SJCRH30 (cell line): ENCODE results near the gene ZDHHC18. TPM values are rescaled to one million over a fixed set of nuclear protein-coding genes. Genes with fewer than 3 reads are reported as not detected.
"Not testable (repeated sequence)": the region's sequence is repeated elsewhere in the genome, so short reads cannot be mapped to it uniquely, and the experiment has no call there.

Experiments used
- DNase-seq, 2 experiments: peaks; one replicate each; pipeline ENCODE4 v3.0.0-alpha.2; 2015 to 2020
- H3K27ac ChIP-seq: fragments of 250-450 bp; sonication (Bioruptor Pico); 2 replicates; pipeline ENCODE4 v1.5.1; 2020; ENCODE audit warnings: mild to moderate bottlenecking, moderate library complexity
- H3K27me3 ChIP-seq: fragments of 250-450 bp; sonication (Bioruptor Pico); 2 replicates; pipeline ENCODE4 v1.5.1; 2020; ENCODE audit warnings: mild to moderate bottlenecking, moderate library complexity
- H3K36me3 ChIP-seq: fragments of 250-450 bp; sonication (Bioruptor Pico); 2 replicates; pipeline ENCODE4 v1.5.1; 2020; ENCODE audit warnings: mild to moderate bottlenecking, moderate library complexity
- H3K4me1 ChIP-seq: fragments of 250-450 bp; sonication (Bioruptor Pico); 2 replicates; pipeline ENCODE4 v1.5.1; 2020; ENCODE audit warnings: mild to moderate bottlenecking, moderate library complexity
- H3K4me3 ChIP-seq: fragments of 250-450 bp; sonication (Bioruptor Pico); 2 replicates; pipeline ENCODE4 v1.5.1; 2020; ENCODE audit warnings: mild to moderate bottlenecking, moderate library complexity
- H3K9me3 ChIP-seq: fragments of 250-450 bp; sonication (Bioruptor Pico); replicated peaks from 2 replicates; pipeline ENCODE4 v1.5.1; 2020; ENCODE audit warnings: mild to moderate bottlenecking, moderate library complexity
- total RNA-seq: library from RNA; depleted of rRNA; stranded (reverse); fragments of >200 nt; shearing (Covaris generic); gene quantifications from 2 replicates; pipeline ENCODE4 v1.2.3, GENCODE V29; 2014

Gene ZDHHC18
- total RNA-seq, 1 experiment from 2014 or later = 31.8 TPM

DNA sequence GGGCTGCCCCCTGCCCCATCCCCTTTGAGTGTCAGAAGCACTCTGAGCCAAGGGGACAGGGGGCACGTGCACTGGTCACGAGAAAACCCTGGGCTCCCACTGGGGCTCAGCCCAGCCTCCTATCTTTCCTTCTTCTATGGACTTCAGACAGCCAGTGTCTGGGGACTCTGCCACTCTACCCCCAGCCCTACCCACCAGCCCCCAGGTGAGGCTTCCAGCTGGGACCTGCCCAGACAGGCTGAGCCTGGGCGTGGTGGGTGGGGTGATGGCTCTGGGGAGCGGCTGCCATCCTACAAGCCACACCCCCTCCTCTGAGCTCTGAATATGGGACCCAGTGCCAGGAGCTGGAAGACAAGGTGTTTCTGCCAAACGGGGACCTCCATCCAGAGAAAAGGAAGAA lies 28.4 kb downstream of the ZDHHC18 start:
- Histone ChIP-seq H3K4me3 (no peak overlapping the region), H3K27me3 (no peaks in the 10 kb centered on the region), H3K36me3 (peaks cover 41% of the 10 kb centered on the region), H3K27ac (no peak overlapping the region), H3K4me1 (no peaks in the 10 kb centered on the region), H3K9me3 (no peaks in the 10 kb centered on the region)
- DNase-seq = no peak

DNA sequence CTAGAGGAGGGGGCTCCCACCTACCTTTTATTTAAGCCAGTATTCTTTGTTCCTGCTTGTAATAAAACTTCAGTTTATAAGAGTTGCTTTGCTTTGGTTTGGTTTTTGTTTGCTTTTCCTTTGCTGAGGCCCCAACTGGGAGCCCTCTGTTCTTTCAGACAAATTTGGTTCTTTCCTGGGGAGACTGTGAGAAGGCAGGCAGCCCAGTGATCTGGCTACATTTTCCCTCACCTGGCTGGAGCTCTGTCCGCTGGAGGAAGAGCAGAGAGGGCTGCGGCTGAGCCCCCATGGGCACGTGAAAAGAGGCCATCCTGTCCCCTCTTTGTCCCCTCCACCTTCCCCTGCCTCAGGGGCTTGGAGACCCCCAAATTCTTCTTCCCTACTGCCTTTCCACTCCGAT lies 29.1 kb downstream of the ZDHHC18 start:
- H3K36me3 ChIP-seq = peaks cover 35% of the 10 kb centered on the region
- no peaks in the 10 kb centered on the region for H3K4me1 ChIP-seq
- no peaks in the 10 kb centered on the region for H3K27me3 ChIP-seq
- no peaks in the 10 kb centered on the region for H3K9me3 ChIP-seq
- no peak overlapping the region for H3K27ac ChIP-seq
- DNase-seq = no peak
- no peak overlapping the region for H3K4me3 ChIP-seq

DNA sequence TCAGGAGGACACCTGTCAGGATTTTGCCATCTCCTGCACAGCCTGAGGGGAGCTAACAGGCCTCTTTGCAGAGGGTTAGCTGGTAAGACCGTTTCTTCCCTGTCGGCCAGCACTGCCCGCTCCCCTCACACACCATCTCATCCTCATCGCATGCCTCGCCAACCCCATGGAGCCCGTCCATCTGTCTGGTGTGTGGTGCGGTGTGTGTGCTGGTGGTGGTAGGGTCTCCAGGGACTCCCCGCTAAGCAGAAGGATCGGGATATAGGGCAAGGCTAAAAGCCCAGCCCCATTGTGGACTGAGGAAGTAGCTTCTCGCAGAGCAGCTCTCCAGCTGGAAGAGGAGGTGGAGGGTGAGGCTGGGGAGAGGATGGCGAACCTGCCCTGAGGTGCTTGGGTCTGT lies 29.7 kb downstream of the ZDHHC18 start:
- no peaks in the 10 kb centered on the region for H3K27me3 ChIP-seq
- peaks cover 32% of the 10 kb centered on the region for H3K36me3 ChIP-seq
- no peaks in the 10 kb centered on the region for H3K9me3 ChIP-seq
- H3K4me3 ChIP-seq = no peak overlapping the region
- DNase-seq = no peak
- H3K4me1 ChIP-seq = no peaks in the 10 kb centered on the region
- H3K27ac ChIP-seq = no peak overlapping the region

DNA sequence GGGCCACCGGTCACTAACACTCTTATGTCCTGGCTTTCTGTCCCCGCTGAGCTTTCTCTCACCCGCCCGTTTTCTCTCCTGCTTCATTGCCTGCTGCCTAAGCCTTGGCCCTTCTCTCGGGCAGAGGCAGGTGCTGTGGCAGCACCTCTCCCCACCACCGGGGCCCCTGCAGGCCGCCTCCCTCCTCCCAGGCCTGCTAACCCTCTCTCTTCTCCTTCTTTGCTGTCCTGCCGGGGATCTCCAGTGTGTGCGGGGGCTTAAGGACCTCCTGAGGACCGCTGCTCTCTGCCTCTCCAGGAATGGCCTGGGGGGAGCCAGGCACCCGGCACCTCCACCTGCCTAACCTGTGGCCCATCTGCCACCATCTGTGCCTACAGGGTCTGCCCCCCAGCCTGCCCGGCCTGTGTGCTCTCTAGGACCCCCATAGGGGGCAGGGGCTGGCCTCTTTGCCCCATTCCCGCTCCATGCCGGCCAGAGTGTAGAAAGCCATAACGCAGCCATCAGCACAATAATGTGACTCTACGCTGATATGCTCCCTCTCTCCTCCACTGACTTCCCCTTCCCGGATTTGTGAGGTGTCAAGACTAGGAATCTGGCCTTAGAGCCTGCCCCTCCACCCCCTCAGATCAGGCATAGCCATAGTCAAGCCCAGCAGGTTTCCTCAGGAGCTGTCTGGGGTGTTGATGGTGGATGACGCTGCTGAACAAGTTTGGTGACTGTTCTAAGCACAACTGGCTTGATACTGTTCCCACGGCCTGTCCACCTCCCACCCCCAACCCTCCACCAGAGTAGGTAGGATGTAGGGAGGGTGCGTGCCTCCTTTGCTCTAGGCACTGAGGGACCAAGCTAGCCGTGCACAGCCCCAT lies 30.3 kb downstream of the ZDHHC18 start:
- H3K4me1 ChIP-seq = no peaks in the 10 kb centered on the region
- H3K4me3 ChIP-seq = no peak overlapping the region

DNA sequence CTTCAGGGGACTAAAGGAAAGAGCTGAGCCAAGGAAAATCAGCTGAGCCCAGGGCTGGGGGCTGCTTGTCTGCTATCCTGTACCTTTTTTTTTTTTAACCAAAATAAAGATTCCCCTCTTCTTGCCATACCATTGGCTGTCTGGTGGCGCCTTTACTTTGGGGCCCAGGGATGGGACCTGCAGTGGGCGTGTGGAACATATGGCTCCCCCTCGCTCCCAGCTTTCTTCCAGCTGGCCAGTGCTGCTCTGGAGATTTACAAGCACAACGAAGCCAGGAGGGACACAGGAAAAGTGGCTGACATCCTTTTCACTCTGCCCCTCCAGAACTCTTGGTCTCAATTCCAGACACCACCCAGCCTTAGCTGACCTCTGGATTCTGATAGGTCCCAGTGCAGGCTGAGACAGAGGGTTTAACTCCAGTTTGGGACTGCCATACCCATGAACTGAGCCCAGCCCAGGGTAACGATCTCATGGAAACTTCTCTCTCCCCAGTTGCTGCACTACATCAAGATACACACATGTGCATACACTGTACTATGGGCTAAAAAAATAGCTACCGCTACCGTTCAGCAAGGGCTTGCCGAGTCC lies 31.1 kb downstream of the ZDHHC18 start:
- H3K9me3 ChIP-seq = no peaks in the 10 kb centered on the region
- H3K36me3 ChIP-seq = peaks cover 18% of the 10 kb centered on the region
- no peak overlapping the region for H3K4me3 ChIP-seq
- H3K4me1 ChIP-seq = no peaks in the 10 kb centered on the region
- no peak overlapping the region for H3K27ac ChIP-seq
- no peak for DNase-seq
- H3K27me3 ChIP-seq = no peaks in the 10 kb centered on the region

More for the DNA sequence above, 30.3 kb downstream of the ZDHHC18 start:
- Histone ChIP-seq H3K36me3 (peaks cover 25% of the 10 kb centered on the region), H3K9me3 (no peaks in the 10 kb centered on the region), H3K27me3 (no peaks in the 10 kb centered on the region), H3K27ac (no peak overlapping the region)
- DNase-seq = no peak

DNA sequence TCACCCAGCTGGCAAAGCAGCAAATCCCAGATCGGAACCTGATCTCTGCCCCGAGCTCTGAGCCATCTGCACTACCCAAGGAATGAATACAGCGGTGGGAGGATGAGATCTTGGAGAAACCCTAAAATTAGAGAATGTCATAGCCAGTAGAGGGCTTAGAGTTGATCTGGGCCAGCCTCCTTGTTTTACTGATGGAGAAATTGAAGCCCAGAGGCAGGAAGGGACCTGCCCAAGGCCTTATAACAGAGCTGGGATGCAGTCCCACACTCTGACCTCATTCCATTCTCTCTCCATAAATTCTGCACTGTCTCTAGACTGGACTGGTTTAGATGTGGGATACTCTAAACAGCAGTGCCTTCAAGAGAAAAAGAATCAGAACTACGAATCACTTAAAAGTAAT lies 31.7 kb downstream of the ZDHHC18 start:
- Histone ChIP-seq H3K4me3 (no peak overlapping the region), H3K27ac (no peak overlapping the region), H3K36me3 (peaks cover 14% of the 10 kb centered on the region), H3K9me3 (no peaks in the 10 kb centered on the region), H3K4me1 (no peaks in the 10 kb centered on the region; the same call in 1 of the 2 replicates), H3K27me3 (no peaks in the 10 kb centered on the region)
- DNase-seq = no peak

DNA sequence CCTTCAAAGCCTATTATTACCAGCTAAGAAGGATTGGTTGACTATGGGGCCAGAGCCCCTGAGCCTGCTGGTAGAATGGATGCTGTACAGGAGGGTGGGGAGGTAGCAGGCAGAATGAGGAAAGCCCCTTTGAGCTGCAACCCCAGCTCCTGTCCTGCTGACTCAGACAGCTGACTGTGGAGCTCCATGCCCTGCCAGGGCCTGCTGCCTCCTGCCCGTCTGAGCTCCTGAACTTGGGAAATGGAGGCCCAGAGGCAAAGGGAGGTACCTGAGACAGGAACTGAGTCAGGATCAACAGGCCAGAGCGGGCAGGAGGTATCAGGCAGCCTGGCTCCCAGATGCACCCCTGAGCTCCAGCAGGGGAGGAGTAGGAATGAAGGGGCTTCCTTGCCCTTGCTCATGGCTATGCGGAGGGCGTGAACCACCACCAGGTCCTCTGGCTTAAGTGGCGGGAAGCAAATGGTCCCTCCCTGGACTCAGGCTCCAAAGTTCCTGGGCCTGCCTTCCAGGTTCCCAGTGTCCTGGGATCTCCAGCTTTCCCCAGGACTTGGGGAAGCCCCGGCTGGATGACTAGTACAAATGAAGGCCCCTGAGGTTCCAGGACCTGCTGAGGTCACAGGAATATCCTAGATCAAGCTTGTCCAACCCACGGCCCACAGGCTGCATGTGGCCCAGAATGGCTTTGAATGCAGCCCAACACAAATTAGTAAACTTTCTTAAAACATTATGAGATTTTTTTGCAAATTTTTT lies 32.6 kb downstream of the ZDHHC18 start:
- Histone ChIP-seq H3K27me3 (no peaks in the 10 kb centered on the region), H3K4me1 (no peaks in the 10 kb centered on the region; the same call in 1 of the 2 replicates)

DNA sequence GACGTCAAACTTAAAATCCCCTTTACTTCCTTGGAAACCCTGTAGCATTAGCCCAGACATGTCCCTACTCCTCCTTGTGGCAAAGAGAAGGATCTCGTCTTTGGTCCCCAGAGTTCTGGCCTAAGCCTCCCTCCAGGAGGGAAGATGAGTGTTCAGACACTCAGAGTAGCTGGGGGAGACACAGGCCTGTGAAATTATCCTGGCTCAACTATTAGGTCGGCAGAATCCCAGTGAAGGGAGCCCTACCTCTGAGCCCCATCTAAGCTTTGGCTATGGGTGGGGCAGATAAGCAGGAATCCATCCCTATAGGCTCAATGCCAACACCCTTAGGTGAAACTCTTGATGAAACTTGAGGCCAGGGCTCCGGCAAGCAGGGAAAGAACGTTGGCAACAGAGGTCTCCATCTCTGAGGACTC lies 34.8 kb downstream of the ZDHHC18 start:
- Histone ChIP-seq H3K9me3 (no peaks in the 10 kb centered on the region), H3K4me3 (no peak overlapping the region), H3K27ac (no peak overlapping the region), H3K36me3 (no peaks in the 10 kb centered on the region), H3K27me3 (no peaks in the 10 kb centered on the region), H3K4me1 (no peaks in the 10 kb centered on the region; the same call in 1 of the 2 replicates)
- no peak for DNase-seq

More for the DNA sequence above, 32.6 kb downstream of the ZDHHC18 start:
- DNase-seq = no peak
- Histone ChIP-seq H3K9me3 (no peaks in the 10 kb centered on the region), H3K27ac (no peak overlapping the region), H3K36me3 (peaks cover 5% of the 10 kb centered on the region; the same call in 1 of the 2 replicates), H3K4me3 (no peak overlapping the region)

DNA sequence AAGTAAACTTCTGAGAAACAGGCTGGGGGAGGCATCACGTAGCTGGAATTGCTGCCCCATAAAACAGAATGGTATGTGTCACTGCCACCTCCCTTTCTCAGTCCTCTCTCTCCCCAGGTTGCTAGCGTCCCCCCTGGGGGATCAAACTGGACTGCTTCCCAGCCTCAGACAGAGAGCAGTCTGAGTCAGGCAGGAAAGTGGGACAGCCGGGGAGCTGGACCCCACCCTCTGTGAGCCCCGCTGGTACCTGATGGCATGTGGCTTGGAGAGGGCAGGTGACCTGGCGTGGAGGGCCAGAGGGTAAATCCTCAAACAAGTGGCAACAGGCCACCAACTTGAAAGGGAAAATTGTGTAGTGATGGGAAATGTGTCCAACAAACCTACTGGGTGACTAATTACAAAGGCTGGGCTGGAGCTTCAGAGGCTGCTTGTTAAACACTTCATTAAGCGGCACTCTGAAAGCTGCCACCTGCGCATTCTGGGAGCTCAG lies 35.4 kb downstream of the ZDHHC18 start:
- Histone ChIP-seq H3K36me3 (no peaks in the 10 kb centered on the region), H3K27me3 (no peaks in the 10 kb centered on the region), H3K9me3 (no peaks in the 10 kb centered on the region), H3K4me3 (no peak overlapping the region), H3K27ac (no peak overlapping the region), H3K4me1 (no peaks in the 10 kb centered on the region; the same call in 1 of the 2 replicates)
- no peak for DNase-seq

DNA sequence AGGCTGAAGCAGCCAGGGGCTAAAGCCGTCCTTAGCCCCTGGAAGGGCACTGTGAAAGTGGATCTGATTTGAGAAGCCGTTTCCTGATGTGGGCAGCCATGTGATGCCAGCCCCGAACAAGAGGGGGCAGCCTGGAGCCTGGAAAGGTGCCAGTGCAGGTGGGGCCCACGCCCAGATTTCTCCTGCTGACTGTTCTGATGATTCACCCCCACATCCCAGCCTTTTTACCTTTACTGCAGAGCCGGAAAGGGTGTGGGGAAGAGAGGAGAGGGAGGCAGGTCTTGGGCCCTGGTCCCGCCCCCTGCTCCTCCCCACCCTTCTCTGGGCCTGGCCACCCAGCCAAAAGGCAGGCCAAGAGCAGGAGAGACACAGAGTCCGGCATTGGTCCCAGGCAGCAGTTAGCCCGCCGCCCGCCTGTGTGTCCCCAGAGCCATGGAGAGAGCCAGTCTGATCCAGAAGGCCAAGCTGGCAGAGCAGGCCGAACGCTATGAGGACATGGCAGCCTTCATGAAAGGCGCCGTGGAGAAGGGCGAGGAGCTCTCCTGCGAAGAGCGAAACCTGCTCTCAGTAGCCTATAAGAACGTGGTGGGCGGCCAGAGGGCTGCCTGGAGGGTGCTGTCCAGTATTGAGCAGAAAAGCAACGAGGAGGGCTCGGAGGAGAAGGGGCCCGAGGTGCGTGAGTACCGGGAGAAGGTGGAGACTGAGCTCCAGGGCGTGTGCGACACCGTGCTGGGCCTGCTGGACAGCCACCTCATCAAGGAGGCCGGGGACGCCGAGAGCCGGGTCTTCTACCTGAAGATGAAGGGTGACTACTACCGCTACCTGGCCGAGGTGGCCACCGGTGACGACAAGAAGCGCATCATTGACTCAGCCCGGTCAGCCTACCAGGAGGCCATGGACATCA lies 36.5 kb downstream of the ZDHHC18 start, which contains the start of gene SFN:
Gene SFN (plus strand): TSS at position 369 of the 904 bp plus-strand sequence. CDS start 64 bp downstream, at position 433.
- Histone ChIP-seq H3K4me1 (no peaks in the 10 kb centered on the region; the same call in 1 of the 2 replicates), H3K27me3 (no peaks in the 10 kb centered on the region), H3K36me3 (no peaks in the 10 kb centered on the region), H3K9me3 (no peaks in the 10 kb centered on the region), H3K4me3 (peak within 1 kb of the TSS; percentile 60), H3K27ac (peak within 1 kb of the TSS; percentile 58; the same call in 1 of the 2 replicates)
- no peak for DNase-seq

DNA sequence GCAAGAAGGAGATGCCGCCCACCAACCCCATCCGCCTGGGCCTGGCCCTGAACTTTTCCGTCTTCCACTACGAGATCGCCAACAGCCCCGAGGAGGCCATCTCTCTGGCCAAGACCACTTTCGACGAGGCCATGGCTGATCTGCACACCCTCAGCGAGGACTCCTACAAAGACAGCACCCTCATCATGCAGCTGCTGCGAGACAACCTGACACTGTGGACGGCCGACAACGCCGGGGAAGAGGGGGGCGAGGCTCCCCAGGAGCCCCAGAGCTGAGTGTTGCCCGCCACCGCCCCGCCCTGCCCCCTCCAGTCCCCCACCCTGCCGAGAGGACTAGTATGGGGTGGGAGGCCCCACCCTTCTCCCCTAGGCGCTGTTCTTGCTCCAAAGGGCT lies 37.2 kb downstream of the ZDHHC18 start:
- Histone ChIP-seq H3K4me3 (peak overlapping the region; percentile 60), H3K36me3 (no peaks in the 10 kb centered on the region), H3K27me3 (no peaks in the 10 kb centered on the region), H3K9me3 (no peaks in the 10 kb centered on the region), H3K27ac (peak overlapping the region; percentile 58; the same call in 1 of the 2 replicates), H3K4me1 (no peaks in the 10 kb centered on the region; the same call in 1 of the 2 replicates)
- DNase-seq = no peak

DNA sequence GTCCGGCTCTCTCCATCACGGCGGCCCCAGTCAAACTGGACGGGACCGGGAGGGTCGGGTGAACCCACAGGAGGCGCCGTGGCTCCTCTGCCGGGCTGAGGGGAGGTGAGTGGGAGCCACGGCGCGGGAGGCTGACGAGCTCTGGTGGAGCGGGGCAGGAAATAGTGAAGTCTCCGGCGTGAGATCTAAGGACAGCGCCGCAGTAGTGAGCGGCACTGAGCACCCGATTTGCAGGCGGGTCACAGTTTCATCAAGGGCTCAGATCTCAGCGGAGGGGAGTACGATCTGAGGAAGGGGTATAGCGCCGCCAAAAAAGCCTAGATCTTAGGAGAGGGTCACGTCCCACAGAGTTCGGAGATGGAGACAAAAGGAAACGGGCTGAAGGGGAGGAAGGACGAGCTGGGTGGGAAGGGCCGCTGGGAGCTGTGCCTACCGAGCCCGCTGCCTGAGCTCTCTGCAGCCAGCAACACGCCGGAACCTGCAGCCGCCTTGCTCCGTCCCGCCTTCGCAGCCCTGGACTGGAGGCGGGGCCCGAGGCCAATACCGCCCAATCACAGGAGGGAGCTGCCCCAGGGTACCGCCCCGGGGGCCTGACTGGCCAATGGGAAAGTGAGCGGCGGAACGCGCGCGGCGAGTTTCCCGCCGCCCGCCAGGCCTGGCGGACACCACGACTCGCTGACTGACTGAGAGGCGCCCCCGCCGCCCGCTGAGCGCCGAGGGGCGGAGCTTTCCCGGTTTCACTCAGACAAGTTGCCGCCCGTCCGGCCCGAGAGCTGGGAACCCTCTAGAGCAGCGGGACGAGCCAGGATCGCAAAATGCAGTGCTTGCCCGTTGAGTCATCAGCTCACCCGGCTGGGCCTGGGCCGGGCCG lies 38.4 kb downstream of the ZDHHC18 start:
- peak overlapping the region; percentile 60 for H3K4me3 ChIP-seq
- H3K27ac ChIP-seq = peak overlapping the region; percentile 82
- no peaks in the 10 kb centered on the region for H3K36me3 ChIP-seq
- DNase-seq = peak; percentile 97 to 98
- H3K27me3 ChIP-seq = no peaks in the 10 kb centered on the region
- no peaks in the 10 kb centered on the region; the same call in 1 of the 2 replicates for H3K4me1 ChIP-seq
- no peaks in the 10 kb centered on the region for H3K9me3 ChIP-seq

DNA sequence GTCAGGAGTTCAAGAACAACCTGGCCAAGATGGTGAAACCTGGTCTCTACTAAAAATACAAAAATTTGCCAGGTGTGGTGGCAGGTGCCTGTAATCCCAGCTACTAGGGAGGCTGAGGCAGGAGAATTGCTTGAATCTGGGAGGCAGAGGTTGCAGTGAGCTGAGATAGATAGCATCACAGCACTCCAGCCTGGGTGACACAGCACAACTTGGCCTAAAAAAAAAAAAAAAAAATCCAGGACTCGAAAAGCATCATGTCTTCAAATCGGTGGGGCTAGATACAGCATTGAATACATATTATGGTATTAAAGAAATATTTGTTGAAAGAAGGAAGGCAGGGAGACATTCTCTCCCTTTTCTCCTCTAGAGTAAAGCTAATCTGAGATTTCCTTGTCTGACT lies 46.6 kb downstream of the ZDHHC18 start:
- H3K4me3 ChIP-seq, H3K27me3 ChIP-seq, H3K27ac ChIP-seq, H3K9me3 ChIP-seq, H3K4me1 ChIP-seq, DNase-seq: not testable (repeated sequence)
- H3K36me3 ChIP-seq = peaks cover 13% of the 10 kb centered on the region
